Measurements from ENCODE around the gene ADK. TPM values are rescaled to one million over a fixed set of nuclear protein-coding genes. Genes with fewer than 3 reads are reported as not detected.

The ADK gene
- polyA plus RNA-seq, 1 donor (not counting 4 experiments of a cell fraction or from before 2014, with no cell fraction given): 139 TPM

- DNase-seq (ENCODE audit: low read depth, low spot score) (no peak), FAIRE-seq (no peak)
- Histone ChIP-seq H2AFZ (ENCODE audit: control insufficient read depth, low read length) (no peak overlapping the region), H3K36me3 (ENCODE audit: control insufficient read depth in 2 of 2, extremely low read depth in 1 of 2, insufficient read depth in 2 of 2, low read length in 2 of 2) (peaks cover 42 to 51% of the 10 kb centered on the region in 2 experiments), H3K4me1 (ENCODE audit: control insufficient read depth, extremely low read depth, insufficient read depth, low read length) (peaks cover 27% of the 10 kb centered on the region), H3K9ac (ENCODE audit: control insufficient read depth, extremely low read depth, insufficient read depth, low read length) (no peak overlapping the region), H4K20me1 (ENCODE audit: control insufficient read depth, extremely low read depth, insufficient read depth, low read length) (peaks cover 5% of the 10 kb centered on the region), H3K9me1 (ENCODE audit: control insufficient read depth, extremely low read depth, insufficient read depth, low read length) (no peaks in the 10 kb centered on the region), H3K4me3 (ENCODE audit: control insufficient read depth in 2 of 3, extremely low read depth in 1 of 3, insufficient read depth in 2 of 3, low read depth in 1 of 3, low read length in 3 of 3) (no peak overlapping the region), H3K9me3 (ENCODE audit: control insufficient read depth, low read depth, low read length) (no peaks in the 10 kb centered on the region), H3K79me2 (ENCODE audit: control insufficient read depth, insufficient read depth, low read length) (no peaks in the 10 kb centered on the region), H3K27me3 (ENCODE audit: control insufficient read depth, extremely low read depth, insufficient read depth, low read length) (no peaks in the 10 kb centered on the region), H3K27ac (ENCODE audit: control insufficient read depth, insufficient read depth, low read length) (no peak overlapping the region), H3K4me2 (ENCODE audit: control insufficient read depth, extremely low read depth, insufficient read depth, low read depth, low read length) (no peak overlapping the region)
- dilution Hi-C loops (cut with MboI; ENCODE audit: extremely low pct_ligation_motif_present, low sequenced_read_pairs): no loop called here
- TF ChIP-seq EZH2 (IDR thresholded peaks at IDR 0.05; ENCODE audit: low read length) (no peak), CTCF (optimal IDR thresholded peaks at IDR 0.05 in 1 of 3, IDR thresholded peaks at IDR 0.05 in 1 of 3, conservative IDR thresholded peaks at IDR 0.05 in 1 of 3; ENCODE audit: extremely low read depth in 1 of 3, insufficient read depth in 2 of 3, low read length in 3 of 3) (no peak)
These were observed 33.3 kb upstream of the ADK start for GRCh38 chr10:74117738-74118137.

- Histone ChIP-seq H3K9ac (ENCODE audit: control insufficient read depth, extremely low read depth, insufficient read depth, low read length) (no peak overlapping the region), H3K27me3 (ENCODE audit: control insufficient read depth, extremely low read depth, insufficient read depth, low read length) (no peaks in the 10 kb centered on the region), H3K9me3 (ENCODE audit: control insufficient read depth, low read depth, low read length) (no peaks in the 10 kb centered on the region), H3K27ac (ENCODE audit: control insufficient read depth, insufficient read depth, low read length) (peak overlapping the region; percentile 5), H3K9me1 (ENCODE audit: control insufficient read depth, extremely low read depth, insufficient read depth, low read length) (no peaks in the 10 kb centered on the region), H2AFZ (ENCODE audit: control insufficient read depth, low read length) (no peak overlapping the region), H3K79me2 (ENCODE audit: control insufficient read depth, insufficient read depth, low read length) (no peaks in the 10 kb centered on the region), H3K4me1 (ENCODE audit: control insufficient read depth, extremely low read depth, insufficient read depth, low read length) (peaks cover 17% of the 10 kb centered on the region), H3K36me3 (ENCODE audit: control insufficient read depth in 2 of 2, extremely low read depth in 1 of 2, insufficient read depth in 2 of 2, low read length in 2 of 2) (peaks cover 41 to 51% of the 10 kb centered on the region in 2 experiments), H4K20me1 (ENCODE audit: control insufficient read depth, extremely low read depth, insufficient read depth, low read length) (no peaks in the 10 kb centered on the region), H3K4me2 (ENCODE audit: control insufficient read depth, extremely low read depth, insufficient read depth, low read depth, low read length) (no peak overlapping the region), H3K4me3 (ENCODE audit: control insufficient read depth in 2 of 3, extremely low read depth in 1 of 3, insufficient read depth in 2 of 3, low read depth in 1 of 3, low read length in 3 of 3) (no peak overlapping the region)
- FAIRE-seq (peak; percentile 29), DNase-seq (ENCODE audit: low read depth, low spot score) (no peak)
- TF ChIP-seq EZH2 (IDR thresholded peaks at IDR 0.05; ENCODE audit: low read length) (no peak), CTCF (optimal IDR thresholded peaks at IDR 0.05 in 1 of 3, IDR thresholded peaks at IDR 0.05 in 1 of 3, conservative IDR thresholded peaks at IDR 0.05 in 1 of 3; ENCODE audit: extremely low read depth in 1 of 3, insufficient read depth in 2 of 3, low read length in 3 of 3) (no peak)
- dilution Hi-C loops (cut with MboI; ENCODE audit: extremely low pct_ligation_motif_present, low sequenced_read_pairs): no loop called here
These were observed 32.2 kb upstream of the ADK start for GRCh38 chr10:74118804-74119203.
